ELR (cell line): ENCODE data around the gene NISCH.
A peak's percentile ranks its signal among the peaks of the same experiment; 100 is the strongest.

Source experiments
- DNase-seq: peaks from one replicate; pipeline ENCODE4 v3.0.0-alpha.2; 2015; ENCODE audit warnings: low read depth

The NISCH gene

GRCh38 chr3:52455283-52456168 is at the start of gene NISCH:
Gene NISCH, plus strand, starts transcription at chr3:52455604. Its CDS starts 38 bp downstream, at chr3:52455642.
- peak; percentile 85 for DNase-seq

- no peak for DNase-seq
Measured at GRCh38 chr3:52406231-52406661, 49.2 kb upstream of the NISCH start.

GRCh38 chr3:52406791-52407510 is 48.5 kb upstream of the NISCH start:
- no peak for DNase-seq

GRCh38 chr3:52407779-52408178 is 47.6 kb upstream of the NISCH start:
- DNase-seq, result no peak

GRCh38 chr3:52408466-52408865 is 46.9 kb upstream of the NISCH start:
- DNase-seq, result no peak

- no peak for DNase-seq
Measured at GRCh38 chr3:52415800-52416199, 39.6 kb upstream of the NISCH start.

GRCh38 chr3:52420388-52420787 is 35.0 kb upstream of the NISCH start:
- DNase-seq, result no peak

GRCh38 chr3:52422669-52423068 is 32.7 kb upstream of the NISCH start:
- no peak for DNase-seq

- DNase-seq, result no peak
Measured at GRCh38 chr3:52423173-52423572, 32.2 kb upstream of the NISCH start.

- peak; percentile 76 for DNase-seq
Measured at GRCh38 chr3:52428151-52429005, 27.0 kb upstream of the NISCH start.

GRCh38 chr3:52429031-52429430 is 26.4 kb upstream of the NISCH start:
- no peak for DNase-seq

- DNase-seq, result peak; percentile 30
Measured at GRCh38 chr3:52429779-52430415, 25.5 kb upstream of the NISCH start.

- DNase-seq, result no peak
Measured at GRCh38 chr3:52430416-52430810, 25.0 kb upstream of the NISCH start.

GRCh38 chr3:52431459-52432223 is 23.8 kb upstream of the NISCH start:
- DNase-seq, result no peak

GRCh38 chr3:52432225-52432624 is 23.2 kb upstream of the NISCH start:
- DNase-seq, result no peak

GRCh38 chr3:52432691-52433141 is 22.7 kb upstream of the NISCH start:
- no peak for DNase-seq

GRCh38 chr3:52433328-52433995 is 21.9 kb upstream of the NISCH start:
- DNase-seq, result no peak

GRCh38 chr3:52433996-52434479 is 21.4 kb upstream of the NISCH start:
- DNase-seq, result no peak

- DNase-seq, result no peak
Measured at GRCh38 chr3:52434491-52435115, 20.8 kb upstream of the NISCH start.
